HepG2 (cell line): ENCODE measurements around the gene DPH3. TPM values are rescaled to one million over a fixed set of nuclear protein-coding genes. Genes with fewer than 3 reads are reported as not detected.

Experiments used
- ATAC-seq: fragments of 200-7000 bp; cut with Tn5 transposase; 3 replicates; pipeline ENCODE4 v1.9.1; 2020; ENCODE audit warnings: mild to moderate bottlenecking, moderate library complexity
- BruUV-seq: library from RNA; stranded (reverse); fragments of 400-500 nt; replicated peaks from 2 replicates; lab custom pipeline; 2021; lab: Mats Ljungman, UMichigan
- CTCF ChIA-PET: fragments of 300-600 bp; formaldehyde crosslinking; extraction: SDS; loops from one replicate; lab custom pipeline; 2021; ENCODE audit warnings: low total read pairs, inconsistent platforms, low intra/inter-chr PET ratio; lab: Yijun Ruan, JAX
- POLR2A ChIA-PET: fragments of 350-600 bp; sonication (Branson Sonifier 250); formaldehyde crosslinking; loops from one replicate; lab custom pipeline; 2020; ENCODE audit warnings: antibody characterized with exemption, inconsistent platforms; lab: Yijun Ruan, JAX
- DNase-seq: peaks from one replicate; pipeline ENCODE4 v3.0.0-alpha.2; 2015; ENCODE audit warnings: low spot score
- FAIRE-seq: peaks from 3 replicates; lab custom pipeline; 2011; peaks lifted over from hg19 to GRCh38; lab: Jason Lieb, UNC
- H2AFZ ChIP-seq: one replicate; pipeline ENCODE4 v1.6.1; 2011; ENCODE audit warnings: low read length, inconsistent platforms
- H3K27ac ChIP-seq: fragments of 300-600 bp; 3 replicates; pipeline ENCODE4 v1.8.0; 2011; ENCODE audit warnings: mixed run types, mild to moderate bottlenecking, mixed read lengths, low read length, inconsistent platforms; ENCODE audit not compliant: insufficient read depth; ENCODE audit errors: extremely low read length
- H3K27me3 ChIP-seq, 2 experiments: fragments of 200-600 bp in 1 of 2; 2 replicates in 1 of 2; 3 replicates in 1 of 2; pipeline versions ENCODE4 v1.6.0 to v1.8.0; 2011; ENCODE audit warnings: low read length in 2 of 2, mild to moderate bottlenecking in 2 of 2, moderate library complexity in 2 of 2, inconsistent platforms in 1 of 2; ENCODE audit not compliant: insufficient read depth in 2 of 2, control insufficient read depth in 1 of 2
- H3K36me3 ChIP-seq, 2 experiments: fragments of 200-600 bp in 1 of 2; replicated peaks in 1 of 2; 2 replicates in 1 of 2; 3 replicates in 1 of 2; pipeline versions ENCODE4 v1.5.1 to v1.8.0; 2011; ENCODE audit warnings: low read length in 2 of 2, inconsistent platforms in 1 of 2; ENCODE audit not compliant: insufficient read depth in 2 of 2, control insufficient read depth in 1 of 2
- H3K4me1 ChIP-seq: 2 replicates; pipeline ENCODE4 v1.5.1; 2012; ENCODE audit warnings: low read length, inconsistent platforms; ENCODE audit not compliant: insufficient read depth
- H3K4me2 ChIP-seq: 2 replicates; pipeline ENCODE4 v1.6.0; 2011; ENCODE audit warnings: low read depth, low read length, inconsistent platforms
- H3K4me3 ChIP-seq, 3 experiments: fragments of 200-600 bp in 1 of 3; sonication (generic), shearing (Covaris generic) in 1 of 3; replicated peaks in 1 of 3; 2 replicates each; pipeline ENCODE4 v1.5.1; 2011 to 2016; ENCODE audit warnings: low read length in 3 of 3, inconsistent platforms in 2 of 3, low read depth in 2 of 3, mild to moderate bottlenecking in 2 of 3, control low read depth in 1 of 3, mixed read lengths in 1 of 3; ENCODE audit not compliant: insufficient read depth in 1 of 3
- H3K79me2 ChIP-seq: one replicate; pipeline ENCODE4 v1.6.1; 2011; ENCODE audit warnings: low read length, inconsistent platforms; ENCODE audit not compliant: insufficient read depth
- H3K9ac ChIP-seq: 2 replicates; pipeline ENCODE4 v1.6.0; 2011; ENCODE audit warnings: mild to moderate bottlenecking, low read depth, low read length, inconsistent platforms; ENCODE audit not compliant: insufficient read depth
- H3K9me3 ChIP-seq: 2 replicates; pipeline ENCODE4 v1.5.1; 2012; ENCODE audit warnings: mild to moderate bottlenecking, low read length
- H4K20me1 ChIP-seq: 2 replicates; pipeline ENCODE4 v1.6.0; 2011; ENCODE audit warnings: inconsistent platforms, mild to moderate bottlenecking, low read length, moderate library complexity; ENCODE audit not compliant: insufficient read depth
- BCL6 ChIP-seq: IDR thresholded peaks from 2 replicates; pipeline ENCODE4 v1.6.1; 2016; ENCODE audit warnings: missing genetic modification reagents, missing compliant biosample characterization
- ELF4 ChIP-seq: sonication (generic); formaldehyde crosslinking; IDR thresholded peaks from 2 replicates; pipeline ENCODE4 v1.5.0; 2020; ENCODE audit warnings: missing genetic modification reagents, mild to moderate bottlenecking, moderate library complexity, borderline replicate concordance
- JUN ChIP-seq: sonication (generic); formaldehyde crosslinking; IDR thresholded peaks from 2 replicates; pipeline ENCODE4 v1.4.0; 2020; ENCODE audit warnings: mild to moderate bottlenecking, missing genetic modification reagents
- NFIB ChIP-seq: sonication (generic); formaldehyde crosslinking; IDR thresholded peaks from 2 replicates; pipeline ENCODE4 v1.9.0; 2021; ENCODE audit warnings: missing genetic modification reagents, mild to moderate bottlenecking, borderline replicate concordance
- RERE ChIP-seq: IDR thresholded peaks from 2 replicates; pipeline ENCODE4 v1.6.1; 2016; ENCODE audit warnings: low read depth, missing genetic modification reagents, missing compliant biosample characterization
- RXRB ChIP-seq: IDR thresholded peaks from 2 replicates; pipeline ENCODE4 v1.6.1; 2016; ENCODE audit warnings: borderline replicate concordance, missing genetic modification reagents, missing compliant biosample characterization
- ZBED4 ChIP-seq: sonication (generic); formaldehyde crosslinking; IDR thresholded peaks from 2 replicates; pipeline ENCODE4 v1.4.0; 2020; ENCODE audit warnings: missing genetic modification reagents, borderline replicate concordance
- ZNF281 ChIP-seq: sonication (generic); formaldehyde crosslinking; IDR thresholded peaks from 2 replicates; pipeline ENCODE4 v1.4.0; 2020; ENCODE audit warnings: missing genetic modification reagents, borderline replicate concordance
- ZNF546 ChIP-seq: sonication (generic); formaldehyde crosslinking; conservative IDR thresholded peaks from 2 replicates; pipeline ENCODE4 v1.8.1; 2023; ENCODE audit warnings: mild to moderate bottlenecking, missing genetic modification reagents
- WGBS: methylation state at CpG from one replicate; pipeline ENCODE4 v1.1.6; 2017; ENCODE audit warnings: low lambda C conversion rate; 5-methylcytosine and 5-hydroxymethylcytosine counted together
- in situ Hi-C: cut with HindIII; loops from 2 replicates; pipeline ENCODE4 v1.10.0; 2017; ENCODE audit warnings: low pct_unique_long_range_greater_than_20kb; ENCODE audit not compliant: extremely low pct_ligation_motif_present
- intact Hi-C: fragments of 100-400 bp; cut with micrococcal nuclease; formaldehyde crosslinking; loops from one replicate; pipeline ENCODE4 v1.10.0; 2022; ENCODE audit not compliant: unreplicated experiment
- polyA plus RNA-seq, 8 experiments: library from polyadenylated mRNA; depleted of rRNA in 3 of 8; stranded (reverse) in 7 of 8; unstranded in 1 of 8; fragments of >200 nt; fragmentation: Illumina TruSeq in 4 of 8; extraction: Trizol in 4 of 8; gene quantifications; 2 replicates each; pipeline versions ENCODE4 v1.2.1 to v1.2.3, GENCODE V29; 2011 to 2016; ENCODE audit warnings: low read depth in 4 of 8, missing spikeins in 1 of 8, mixed read lengths in 1 of 8; ENCODE audit not compliant: insufficient read depth in 1 of 8
- total RNA-seq, 5 experiments: library from RNA; depleted of rRNA; stranded (reverse); fragments of >200 nt; fragmentation: Illumina TruSeq; extraction: Trizol; gene quantifications; 2 replicates each; pipeline ENCODE4 v1.2.3, GENCODE V29; 2016; ENCODE audit warnings: low read depth in 1 of 5

The DPH3 gene
- total and polyA plus RNA-seq, 2 of the 13 experiments (the other 11 are each of a cell fraction or from before 2014, with no cell fraction given): 18.3 to 21.6 TPM

DNA sequence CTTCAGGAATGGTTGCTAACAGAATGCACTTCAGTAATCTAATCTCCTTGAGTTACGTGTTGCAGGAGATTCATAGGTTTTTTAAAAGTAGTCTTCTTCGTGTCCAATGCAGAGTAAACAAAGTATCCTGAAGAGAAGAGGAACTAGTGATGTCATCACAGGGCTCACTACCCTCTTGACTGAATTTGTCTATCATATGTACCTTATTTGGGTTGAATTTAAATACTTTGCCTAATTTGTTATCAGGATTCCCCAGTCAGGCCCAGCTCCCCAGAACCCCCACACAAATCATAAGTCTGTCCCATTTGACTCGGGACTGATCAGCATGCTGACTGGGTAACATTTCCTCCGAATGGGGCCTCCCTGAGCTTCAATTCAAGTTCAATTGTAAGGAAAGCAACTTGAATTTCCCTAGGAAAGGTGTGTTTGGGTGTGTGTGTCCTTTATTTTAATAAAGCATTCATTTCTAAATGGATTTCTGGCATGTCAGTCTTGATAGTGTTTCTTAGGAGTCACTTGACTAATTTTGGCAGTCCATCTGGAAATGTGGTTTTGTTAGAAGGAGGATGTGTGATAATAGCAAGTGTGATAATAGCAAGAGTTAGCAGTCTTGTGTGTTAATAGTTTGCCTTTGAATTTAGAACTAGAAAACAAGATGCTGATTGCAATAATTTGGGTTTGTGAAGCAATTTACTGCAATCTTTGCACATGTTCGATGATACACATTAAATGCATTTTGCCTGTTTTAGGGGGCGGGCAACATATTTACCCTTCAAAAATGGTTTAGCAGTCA lies 22.2 kb upstream of the DPH3 start:
- no peak for DNase-seq
- CTCF ChIA-PET: no interaction called here
- POLR2A ChIA-PET: no interaction called here
- TF ChIP-seq ELF4 (CRISPR knock-in tag) (no peak), BCL6 (CRISPR knock-in tag) (no peak), RXRB (CRISPR knock-in tag) (no peak), ZBED4 (CRISPR knock-in tag) (no peak), ZNF546 (CRISPR knock-in tag) (no peak), ZNF281 (CRISPR knock-in tag) (no peak), RERE (CRISPR knock-in tag) (no peak), JUN (CRISPR knock-in tag) (no peak), NFIB (CRISPR knock-in tag) (no peak)

More for the DNA sequence above, 22.2 kb upstream of the DPH3 start:
- intact Hi-C loops (no loop called here), in situ Hi-C loops (no loop called here)
- H3K36me3 ChIP-seq: peaks cover 3 to 38% of the 10 kb centered on the region in 2 experiments; a peak in 4 of 5 replicates
- no peak overlapping the region for H3K4me2 ChIP-seq
- H3K9me3 ChIP-seq: no peaks in the 10 kb centered on the region
- no peaks in the 10 kb centered on the region; the same call in 1 of the 2 replicates for H4K20me1 ChIP-seq
- H3K79me2 ChIP-seq: no peaks in the 10 kb centered on the region
- H2AFZ ChIP-seq: no peak overlapping the region
- FAIRE-seq: no peak
- 88% methylated on average over 6 of the region's 6 CpGs for WGBS
- no peak for ATAC-seq
- BruUV-seq: no TSS peak
- H3K27ac ChIP-seq: no peak overlapping the region
- no peak overlapping the region for H3K9ac ChIP-seq
- H3K4me3 ChIP-seq: no peak overlapping the region
- H3K27me3 ChIP-seq: no peaks in the 10 kb centered on the region
- H3K4me1 ChIP-seq: no peaks in the 10 kb centered on the region
